ENCODE data around the gene TCTN3.

- TF ChIP-seq CTCF (IDR thresholded peaks at IDR 0.05), result no peak
- TF ChIP-seq POLR2A (IDR thresholded peaks at IDR 0.05), result no peak
Measured at GRCh38 chr10:95706990-95707389, 13.3 kb upstream of the TCTN3 start.
